GM12878 (cell line): ENCODE data around the gene CFHR5.
"Not testable (repeated sequence)": the region's sequence is repeated elsewhere in the genome, so short reads cannot be mapped to it uniquely, and the experiment has no call there.

Source experiments
- CBFB ChIP-seq: IDR thresholded peaks from 2 replicates; pipeline ENCODE4 v1.6.1; 2016; ENCODE audit warnings: antibody characterized with exemption, low read depth
- CTCF ChIP-seq, 3 experiments: IDR thresholded peaks in 2 of 3; conservative IDR thresholded peaks in 1 of 3; 2 replicates each; pipeline ENCODE4 v1.5.1; 2011; ENCODE audit warnings: low read depth in 3 of 3, low read length in 3 of 3, mild to moderate bottlenecking in 3 of 3, control low read depth in 2 of 3, moderate library complexity in 2 of 3, inconsistent platforms in 1 of 3, mixed read lengths in 1 of 3; ENCODE audit not compliant: control insufficient read depth in 2 of 3, insufficient read depth in 1 of 3; ENCODE audit errors: extremely low read depth in 1 of 3
- HDGF ChIP-seq: fragments of 450-650 bp; IDR thresholded peaks from 2 replicates; pipeline ENCODE4 v1.6.1; 2016; ENCODE audit warnings: antibody characterized with exemption
- MXI1 ChIP-seq: fragments of 150-350 bp; IDR thresholded peaks from 2 replicates; pipeline ENCODE4 v1.6.1; 2011; ENCODE audit warnings: low read depth, mild to moderate bottlenecking, inconsistent platforms, low read length, improper control_type of control experiment
- POLR2A ChIP-seq: IDR thresholded peaks from 2 replicates; pipeline ENCODE4 v1.6.1; 2011; ENCODE audit warnings: low read depth, mild to moderate bottlenecking, low read length
- POLR2AphosphoS5 ChIP-seq: IDR thresholded peaks from 2 replicates; pipeline ENCODE4 v1.6.1; 2011; ENCODE audit warnings: mild to moderate bottlenecking, low read length, inconsistent platforms
- SRF ChIP-seq, 2 experiments: IDR thresholded peaks; 2 replicates each; pipeline ENCODE4 v1.6.1; 2011; ENCODE audit warnings: low read depth in 2 of 2, low read length in 2 of 2, mild to moderate bottlenecking in 1 of 2, moderate library complexity in 1 of 2
- YY1 ChIP-seq: IDR thresholded peaks from 2 replicates; pipeline ENCODE4 v1.6.1; 2011; ENCODE audit warnings: low read depth, mild to moderate bottlenecking, low read length
- TF ChIP-seq, protein P1 (sequence below): IDR thresholded peaks from 2 replicates; pipeline ENCODE4 v1.6.1; 2012; ENCODE audit warnings: low read depth, low read length, improper control_type of control experiment

GRCh38 chr1:196941474-196941873 lies 35.9 kb upstream of the CFHR5 start:
- TF ChIP-seq HDGF; POLR2A; CBFB; MXI1; POLR2AphosphoS5; CTCF (IDR thresholded peaks at IDR 0.05 in 2 of 3, conservative IDR thresholded peaks at IDR 0.05 in 1 of 3; ENCODE audit: control insufficient read depth in 2 of 3, extremely low read depth in 1 of 3, insufficient read depth in 1 of 3, low read depth in 3 of 3, low read length in 3 of 3); YY1; SRF (IDR thresholded peaks at IDR 0.05; ENCODE audit: low read depth in 2 of 2, low read length in 2 of 2): not testable (repeated sequence)
- TF ChIP-seq, protein P1, sequence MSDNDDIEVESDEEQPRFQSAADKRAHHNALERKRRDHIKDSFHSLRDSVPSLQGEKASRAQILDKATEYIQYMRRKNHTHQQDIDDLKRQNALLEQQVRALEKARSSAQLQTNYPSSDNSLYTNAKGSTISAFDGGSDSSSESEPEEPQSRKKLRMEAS, result not testable (repeated sequence)
